Measurements from ENCODE around the gene KRTAP5-1. TPM values are rescaled to one million over a fixed set of nuclear protein-coding genes. Genes with fewer than 3 reads are reported as not detected.

The KRTAP5-1 gene
- total and polyA plus RNA-seq, 4 donors, result not detected

DNA sequence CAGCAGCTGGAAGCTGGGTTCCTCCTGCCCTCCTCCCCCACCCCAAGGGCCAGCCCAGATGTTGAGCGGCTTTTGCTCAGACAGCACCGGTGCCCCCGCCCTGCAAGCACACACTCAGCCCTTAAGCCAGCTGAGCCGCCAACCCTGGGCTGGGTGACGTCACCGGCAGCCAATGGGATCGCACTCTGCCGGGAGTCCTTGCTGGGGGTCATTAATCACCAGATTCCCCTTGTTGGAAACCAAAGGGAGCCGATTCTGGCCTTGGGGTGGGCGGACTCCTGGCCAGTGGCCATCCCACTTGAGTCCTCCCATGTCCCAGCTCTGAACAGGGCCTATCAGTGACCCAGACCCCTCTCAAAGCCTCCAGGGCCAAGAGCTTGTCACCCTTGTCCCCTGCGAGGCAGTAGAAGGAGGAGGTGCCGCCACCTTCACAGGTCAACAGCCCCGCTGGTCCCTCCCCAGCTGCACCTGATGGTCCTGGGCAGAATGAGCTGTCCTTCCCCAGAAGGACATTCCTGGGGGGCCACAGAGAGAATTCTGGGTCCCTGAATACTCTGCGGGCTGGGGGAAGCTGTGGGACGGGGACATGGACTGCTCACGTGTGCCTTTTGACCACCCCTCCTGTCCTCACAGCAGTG is 20.4 kb downstream of the KRTAP5-1 start:
- Histone ChIP-seq H3K36me3 (ENCODE audit: control insufficient read depth in 4 of 4, insufficient read depth in 4 of 4, low read length in 4 of 4) (peaks cover 0 to 27% (median 0%) of the 10 kb centered on the region in 4 donors), H3K9me3 (ENCODE audit: control insufficient read depth in 4 of 4, insufficient read depth in 3 of 4, low read length in 3 of 4) (no peaks in the 10 kb centered on the region), H3K4me1 (ENCODE audit: control insufficient read depth in 5 of 5, insufficient read depth in 5 of 5, low read length in 5 of 5) (peaks cover 0 to 7% (median under 1%) of the 10 kb centered on the region in 5 donors), H3K27me3 (ENCODE audit: control insufficient read depth in 3 of 3, insufficient read depth in 3 of 3, low read length in 2 of 3) (peaks cover 0 to 8% (median 5%) of the 10 kb centered on the region in 3 donors), H3K9ac (ENCODE audit: insufficient read depth in 1 of 2, low read length in 2 of 2) (no peak overlapping the region), H3K4me3 (no peak overlapping the region), H3K27ac (ENCODE audit: low read depth in 1 of 2, low read length in 1 of 2) (peak overlapping the region in 1 of 2 donors; percentile 38)
- peak; percentile 59 to 75 (median 62) for DNase-seq
- no peak for ATAC-seq (ENCODE audit: insufficient read depth, low FRiP score)
- no peak for TF ChIP-seq CTCF (IDR thresholded peaks at IDR 0.05; ENCODE audit: control extremely low read depth, extremely low read depth)
- WGBS, 2 donors, result 28 to 53% methylated on average over 15 to 16 of the region's 16 CpGs

DNA sequence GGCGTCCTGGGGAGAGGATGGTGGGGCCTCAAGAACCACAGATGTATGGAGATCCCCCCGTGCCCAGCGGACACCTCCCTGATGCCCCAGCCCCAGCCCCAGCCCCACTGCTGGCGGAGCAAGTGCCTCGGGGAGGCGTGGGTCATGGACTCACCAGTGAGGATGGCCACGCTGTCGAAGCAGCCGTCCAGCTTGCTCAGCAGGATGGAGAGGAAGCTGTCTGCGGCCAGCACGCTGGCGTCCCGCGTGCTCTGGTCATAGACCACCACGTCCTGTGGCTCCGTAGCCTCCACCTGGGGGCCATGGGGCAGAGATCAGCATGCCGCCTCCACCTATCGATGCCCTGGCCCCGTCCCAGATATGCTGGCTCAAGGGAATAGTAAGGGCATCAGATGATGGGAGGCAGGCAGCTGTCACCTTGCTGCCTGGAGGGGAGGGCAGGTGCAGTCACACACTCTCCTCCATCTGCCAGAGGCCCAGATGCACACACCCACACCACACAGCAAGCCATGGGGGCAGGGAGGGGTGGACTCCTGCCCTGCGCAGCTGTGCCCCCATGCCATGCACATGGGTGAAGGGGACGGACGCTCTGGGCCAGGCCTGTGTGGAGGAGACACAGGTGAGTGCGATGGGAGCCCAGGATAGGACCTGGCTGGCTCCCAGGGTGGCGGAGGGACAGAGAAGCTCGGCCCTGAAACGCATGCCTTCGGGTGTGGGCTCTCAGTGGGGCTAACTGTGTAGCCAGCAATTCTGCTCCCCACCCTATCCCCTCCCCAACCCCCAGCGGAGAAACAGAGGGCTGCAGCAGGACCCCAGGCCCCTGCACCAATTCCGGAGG is 21.2 kb downstream of the KRTAP5-1 start:
- DNase-seq (no peak), ATAC-seq (ENCODE audit: insufficient read depth, low FRiP score) (no peak)
- H3K4me1 ChIP-seq (ENCODE audit: control insufficient read depth in 5 of 5, insufficient read depth in 5 of 5, low read length in 5 of 5), result peaks cover 0 to 13% (median 8%) of the 10 kb centered on the region in 5 donors
- TF ChIP-seq CTCF (IDR thresholded peaks at IDR 0.05; ENCODE audit: control extremely low read depth, extremely low read depth), result no peak
- H3K9ac ChIP-seq (ENCODE audit: insufficient read depth in 1 of 2, low read length in 2 of 2), result no peak overlapping the region
- H3K36me3 ChIP-seq (ENCODE audit: control insufficient read depth in 4 of 4, insufficient read depth in 4 of 4, low read length in 4 of 4), result peaks cover 0 to 27% (median 0%) of the 10 kb centered on the region in 4 donors
- WGBS, 2 donors, result 75 to 86% methylated on average over 28 to 29 of the region's 29 CpGs
- no peak overlapping the region for H3K4me3 ChIP-seq
- H3K27me3 ChIP-seq (ENCODE audit: control insufficient read depth in 3 of 3, insufficient read depth in 3 of 3, low read length in 2 of 3), result peaks cover 0 to 2% (median 0%) of the 10 kb centered on the region in 3 donors
- no peak overlapping the region for H3K27ac ChIP-seq (ENCODE audit: low read depth in 1 of 2, low read length in 1 of 2)
- H3K9me3 ChIP-seq (ENCODE audit: control insufficient read depth in 4 of 4, insufficient read depth in 3 of 4, low read length in 3 of 4), result no peaks in the 10 kb centered on the region

DNA sequence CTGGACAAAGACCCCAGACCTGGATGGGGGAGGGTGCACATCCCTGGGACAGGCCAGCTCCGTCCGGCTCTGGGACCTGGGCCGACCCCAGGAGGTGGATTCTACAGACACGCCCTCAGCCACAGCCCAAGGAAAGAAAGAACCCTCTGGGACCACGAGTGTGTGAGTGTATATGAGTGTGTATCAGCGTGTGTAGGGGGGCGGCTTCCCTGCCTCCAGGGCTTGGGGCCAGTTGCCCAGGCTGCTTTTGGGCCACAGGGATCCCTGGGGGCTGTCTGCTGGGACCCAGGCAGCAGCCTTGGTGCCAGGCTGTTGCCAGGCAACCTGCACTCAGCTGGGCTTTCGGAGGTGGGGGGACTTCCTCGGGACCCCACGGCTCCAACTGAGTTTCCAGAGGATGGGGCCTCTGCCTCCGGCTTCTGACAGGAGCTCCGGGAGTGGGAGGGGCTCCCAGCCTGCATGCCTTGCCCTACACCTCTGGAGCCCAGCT is 21.9 kb downstream of the KRTAP5-1 start:
- peaks cover 0 to 27% (median 0%) of the 10 kb centered on the region in 4 donors for H3K36me3 ChIP-seq (ENCODE audit: control insufficient read depth in 4 of 4, insufficient read depth in 4 of 4, low read length in 4 of 4)
- ATAC-seq (ENCODE audit: insufficient read depth, low FRiP score), result no peak
- peak in 1 of 3 donors; percentile 11 for DNase-seq
- H3K9ac ChIP-seq (ENCODE audit: insufficient read depth in 1 of 2, low read length in 2 of 2), result no peak overlapping the region
- WGBS, 2 donors, result 80 to 82% methylated on average over 12 of the region's 12 CpGs
- no peaks in the 10 kb centered on the region for H3K27me3 ChIP-seq (ENCODE audit: control insufficient read depth in 3 of 3, insufficient read depth in 3 of 3, low read length in 2 of 3)
- H3K4me1 ChIP-seq (ENCODE audit: control insufficient read depth in 5 of 5, insufficient read depth in 5 of 5, low read length in 5 of 5), result peaks cover 0 to 20% (median 16%) of the 10 kb centered on the region in 5 donors
- no peaks in the 10 kb centered on the region for H3K9me3 ChIP-seq (ENCODE audit: control insufficient read depth in 4 of 4, insufficient read depth in 3 of 4, low read length in 3 of 4)
- H3K27ac ChIP-seq (ENCODE audit: low read depth in 1 of 2, low read length in 1 of 2), result no peak overlapping the region
- no peak overlapping the region for H3K4me3 ChIP-seq
- no peak for TF ChIP-seq CTCF (IDR thresholded peaks at IDR 0.05; ENCODE audit: control extremely low read depth, extremely low read depth)

All from lung (tissue), 12 donors.